MM.1S (cell line): ENCODE data around the gene CALML5.

Source experiments
- DNase-seq: peaks from one replicate; pipeline ENCODE4 v3.0.0-alpha.2; 2015
- H2AFZ ChIP-seq: fragments of 300-600 bp; sonication (generic); 2 replicates; pipeline ENCODE4 v1.6.0; 2016; ENCODE audit warnings: antibody characterized with exemption, low read length
- H3F3A ChIP-seq: fragments of 300-600 bp; sonication (generic); 2 replicates; pipeline ENCODE4 v1.6.1; 2016; ENCODE audit warnings: mild to moderate bottlenecking, antibody characterized with exemption, low read length, moderate library complexity, mixed read lengths; ENCODE audit not compliant: insufficient read depth
- H3K27ac ChIP-seq: fragments of 300-600 bp; sonication (generic); 2 replicates; pipeline ENCODE4 v1.5.1; 2016; ENCODE audit warnings: mild to moderate bottlenecking, low read length
- H3K27me3 ChIP-seq: fragments of 300-600 bp; sonication (generic); replicated peaks from 2 replicates; pipeline ENCODE4 v1.6.0; 2016; ENCODE audit warnings: low read length; ENCODE audit not compliant: insufficient read depth
- H3K36me3 ChIP-seq: fragments of 300-600 bp; sonication (generic); replicated peaks from 2 replicates; pipeline ENCODE4 v1.6.1; 2016; ENCODE audit warnings: mild to moderate bottlenecking, low read length, mixed read lengths; ENCODE audit not compliant: insufficient read depth
- H3K4me1 ChIP-seq: fragments of 300-600 bp; sonication (generic); 2 replicates; pipeline ENCODE4 v1.6.1; 2016; ENCODE audit warnings: low read length, mixed read lengths
- H3K4me2 ChIP-seq: fragments of 300-600 bp; sonication (generic); 2 replicates; pipeline ENCODE4 v1.6.0; 2016; ENCODE audit warnings: low read depth, low read length
- H3K4me3 ChIP-seq: fragments of 300-600 bp; sonication (generic); 2 replicates; pipeline ENCODE4 v1.5.1; 2016; ENCODE audit warnings: low read length, mixed read lengths
- H3K79me2 ChIP-seq: fragments of 300-600 bp; sonication (generic); 2 replicates; pipeline ENCODE4 v1.6.1; 2016; ENCODE audit warnings: mixed run types, low read length, mixed read lengths
- H3K9ac ChIP-seq: fragments of 300-600 bp; sonication (generic); 2 replicates; pipeline ENCODE4 v1.6.1; 2016; ENCODE audit warnings: low read length, mixed read lengths
- H3K9me2 ChIP-seq: fragments of 300-600 bp; sonication (generic); replicated peaks from 2 replicates; pipeline ENCODE4 v1.6.1; 2016; ENCODE audit warnings: mild to moderate bottlenecking, low read length, mixed read lengths; ENCODE audit not compliant: insufficient read depth
- H3K9me3 ChIP-seq: fragments of 300-600 bp; sonication (generic); replicated peaks from 2 replicates; pipeline ENCODE4 v1.6.1; 2016; ENCODE audit warnings: mild to moderate bottlenecking, low read length, mixed read lengths; ENCODE audit not compliant: insufficient read depth
- H4K20me1 ChIP-seq: fragments of 300-600 bp; sonication (generic); 2 replicates; pipeline ENCODE4 v1.6.1; 2016; ENCODE audit warnings: mild to moderate bottlenecking, low read length, moderate library complexity, mixed read lengths; ENCODE audit not compliant: insufficient read depth
- EZH2 ChIP-seq: fragments of 300-600 bp; sonication (generic); optimal IDR thresholded peaks from 2 replicates; pipeline ENCODE3; 2017; ENCODE audit warnings: low read depth, mild to moderate bottlenecking, antibody characterized with exemption, low read length, mixed read lengths
- EZH2phosphoT487 ChIP-seq: fragments of 300-600 bp; sonication (generic); IDR thresholded peaks from 2 replicates; pipeline ENCODE4 v1.6.1; 2018; ENCODE audit warnings: antibody characterized with exemption, low read length
- TF ChIP-seq, protein P1 (sequence below): fragments of 300-600 bp; sonication (generic); IDR thresholded peaks from 2 replicates; pipeline ENCODE4 v1.5.1; 2016; ENCODE audit warnings: antibody characterized with exemption, low read length, mixed read lengths

Gene CALML5

DNA sequence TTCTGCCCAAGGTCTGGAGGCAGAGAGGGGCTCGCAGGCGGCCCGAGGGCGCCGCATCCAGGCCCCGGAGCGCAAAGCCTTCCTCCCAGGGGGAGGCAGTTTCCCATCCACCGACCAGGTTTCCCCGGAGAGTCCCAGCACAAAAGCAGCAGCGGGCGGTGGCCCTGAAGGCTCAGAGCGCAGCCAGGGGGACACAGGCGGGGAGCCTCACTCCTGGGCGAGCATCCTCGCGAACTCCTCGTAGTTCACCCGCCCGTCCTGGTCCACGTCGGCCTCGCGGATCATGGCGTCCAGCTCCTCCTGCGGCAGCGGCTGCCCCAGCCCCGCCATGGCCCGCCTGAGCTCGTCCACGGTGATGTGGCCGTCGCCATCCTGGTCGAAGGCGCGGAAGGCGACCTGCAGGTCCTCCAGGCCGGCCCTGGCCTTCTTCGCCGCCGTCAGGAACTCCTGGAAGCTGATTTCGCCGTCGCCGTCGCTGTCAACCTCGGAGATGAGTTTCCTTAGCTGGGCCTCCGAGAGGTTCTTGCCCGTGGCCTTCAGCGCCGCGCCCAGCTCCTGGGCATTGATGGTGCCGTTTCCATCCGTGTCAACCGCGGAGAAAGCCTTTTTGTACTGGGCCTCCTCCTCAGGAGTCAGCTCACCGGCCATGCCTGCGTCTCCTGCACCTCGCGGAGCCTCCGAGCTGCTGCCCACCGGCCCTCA is 428 bp downstream of the CALML5 start:
- Histone ChIP-seq H3K4me2 (no peak overlapping the region), H2AFZ (no peak overlapping the region), H3K9ac (no peak overlapping the region), H3K79me2 (no peaks in the 10 kb centered on the region), H3K4me1 (no peaks in the 10 kb centered on the region), H3K9me2 (no peaks in the 10 kb centered on the region), H3K9me3 (no peaks in the 10 kb centered on the region), H3K36me3 (no peaks in the 10 kb centered on the region), H3K27me3 (peaks cover 19% of the 10 kb centered on the region), H3F3A (no peaks in the 10 kb centered on the region), H4K20me1 (no peaks in the 10 kb centered on the region), H3K27ac (no peak overlapping the region), H3K4me3 (no peak overlapping the region)
- TF ChIP-seq, protein P1, sequence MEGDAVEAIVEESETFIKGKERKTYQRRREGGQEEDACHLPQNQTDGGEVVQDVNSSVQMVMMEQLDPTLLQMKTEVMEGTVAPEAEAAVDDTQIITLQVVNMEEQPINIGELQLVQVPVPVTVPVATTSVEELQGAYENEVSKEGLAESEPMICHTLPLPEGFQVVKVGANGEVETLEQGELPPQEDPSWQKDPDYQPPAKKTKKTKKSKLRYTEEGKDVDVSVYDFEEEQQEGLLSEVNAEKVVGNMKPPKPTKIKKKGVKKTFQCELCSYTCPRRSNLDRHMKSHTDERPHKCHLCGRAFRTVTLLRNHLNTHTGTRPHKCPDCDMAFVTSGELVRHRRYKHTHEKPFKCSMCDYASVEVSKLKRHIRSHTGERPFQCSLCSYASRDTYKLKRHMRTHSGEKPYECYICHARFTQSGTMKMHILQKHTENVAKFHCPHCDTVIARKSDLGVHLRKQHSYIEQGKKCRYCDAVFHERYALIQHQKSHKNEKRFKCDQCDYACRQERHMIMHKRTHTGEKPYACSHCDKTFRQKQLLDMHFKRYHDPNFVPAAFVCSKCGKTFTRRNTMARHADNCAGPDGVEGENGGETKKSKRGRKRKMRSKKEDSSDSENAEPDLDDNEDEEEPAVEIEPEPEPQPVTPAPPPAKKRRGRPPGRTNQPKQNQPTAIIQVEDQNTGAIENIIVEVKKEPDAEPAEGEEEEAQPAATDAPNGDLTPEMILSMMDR, result no peak
- TF ChIP-seq EZH2phosphoT487 (no peak), EZH2 (no peak)
- no peak for DNase-seq

DNA sequence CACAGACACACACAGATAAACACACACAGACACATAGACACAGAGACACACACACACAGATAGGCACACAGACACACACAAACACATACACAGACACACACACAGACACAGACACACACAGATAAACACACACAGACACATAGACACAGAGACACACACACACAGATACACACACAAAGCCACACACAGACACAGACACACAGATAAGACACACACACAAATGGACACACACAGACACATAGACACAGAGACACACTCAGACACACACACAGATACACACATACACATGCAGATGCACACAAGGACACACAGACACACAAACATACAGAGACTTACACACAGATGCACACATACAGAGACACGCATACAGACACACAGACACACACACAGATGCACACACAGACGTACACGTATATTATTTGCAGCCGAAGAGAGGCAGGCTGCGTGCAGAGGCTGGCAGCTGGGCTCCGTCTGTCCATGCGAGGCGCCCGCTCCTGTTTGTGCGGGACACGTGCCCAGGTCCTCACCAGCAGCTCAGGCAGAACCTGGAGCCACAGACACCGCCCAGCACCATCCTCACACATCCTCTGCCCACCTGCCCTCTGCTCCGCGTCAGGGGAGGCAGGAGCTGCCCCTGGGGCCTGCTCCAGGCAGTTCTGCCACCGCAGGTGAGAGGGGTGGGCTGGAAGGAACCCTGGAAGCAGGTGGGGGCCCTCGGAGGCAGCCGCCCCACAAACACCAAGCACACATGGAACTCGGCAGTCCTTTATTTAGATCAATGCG is 1.2 kb downstream of the CALML5 start:
- TF ChIP-seq, protein P1, result no peak
- TF ChIP-seq EZH2phosphoT487 (no peak), EZH2 (no peak)
- Histone ChIP-seq H3K9me3 (no peaks in the 10 kb centered on the region), H3K9ac (no peak overlapping the region), H3K9me2 (no peaks in the 10 kb centered on the region), H3K27ac (no peak overlapping the region), H2AFZ (no peak overlapping the region), H3K79me2 (no peaks in the 10 kb centered on the region), H3K4me3 (no peak overlapping the region), H3F3A (no peaks in the 10 kb centered on the region), H3K4me2 (no peak overlapping the region), H4K20me1 (no peaks in the 10 kb centered on the region), H3K36me3 (no peaks in the 10 kb centered on the region), H3K4me1 (no peaks in the 10 kb centered on the region), H3K27me3 (peaks cover 19% of the 10 kb centered on the region)
- DNase-seq, result no peak

DNA sequence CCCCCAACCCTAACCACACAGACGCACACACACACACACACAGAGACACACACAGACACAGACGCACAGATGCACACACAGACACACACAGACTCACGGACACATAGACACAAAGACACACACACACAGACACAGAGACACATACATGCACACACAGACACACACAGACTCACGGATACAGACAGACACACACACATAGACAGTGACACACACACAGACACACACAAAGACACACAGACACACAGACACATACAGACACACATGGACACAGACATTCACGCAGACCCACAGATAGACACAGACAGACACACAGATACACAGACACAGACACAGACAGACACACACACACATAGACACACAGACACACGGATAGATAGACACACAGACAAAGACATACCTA is 2.1 kb downstream of the CALML5 start:
- Histone ChIP-seq H3K9me2 (no peaks in the 10 kb centered on the region), H3K27ac (no peak overlapping the region), H3K4me1 (no peaks in the 10 kb centered on the region), H3K9me3 (no peaks in the 10 kb centered on the region), H3F3A (no peaks in the 10 kb centered on the region), H3K9ac (no peak overlapping the region), H3K36me3 (no peaks in the 10 kb centered on the region), H3K79me2 (no peaks in the 10 kb centered on the region), H2AFZ (no peak overlapping the region), H4K20me1 (no peaks in the 10 kb centered on the region), H3K27me3 (peaks cover 19% of the 10 kb centered on the region), H3K4me3 (no peak overlapping the region), H3K4me2 (no peak overlapping the region)
- TF ChIP-seq, protein P1, result no peak
- no peak for TF ChIP-seq EZH2
- no peak for TF ChIP-seq EZH2phosphoT487
- no peak for DNase-seq
